ENCODE measurements around the gene GPR15LG.

The GPR15LG gene

GRCh38 chr10:84160663-84161362 is 12.8 kb upstream of the GPR15LG start:
- no peaks in the 10 kb centered on the region for H4K20me1 ChIP-seq (ENCODE audit: insufficient read depth, low read length)
- TF ChIP-seq EZH2 (IDR thresholded peaks at IDR 0.05; ENCODE audit: borderline replicate concordance, low read length) (no peak), CTCF (IDR thresholded peaks at IDR 0.05; ENCODE audit: low read length) (peak; percentile 38; the same call in 1 of the 2 replicates)
- H3K79me2 ChIP-seq (ENCODE audit: insufficient read depth, low read length): no peaks in the 10 kb centered on the region
- no peaks in the 10 kb centered on the region; the same call in 1 of the 2 replicates for H3K27me3 ChIP-seq (ENCODE audit: insufficient read depth, low read length)
- H3K9me2 ChIP-seq (ENCODE audit: low read depth, low read length): no peaks in the 10 kb centered on the region
- no peak overlapping the region for H3K9ac ChIP-seq (ENCODE audit: low read length)
- H2AFZ ChIP-seq (ENCODE audit: low read length): no peak overlapping the region
- no peaks in the 10 kb centered on the region for H3F3A ChIP-seq (ENCODE audit: insufficient read depth, low read length)
- no peak overlapping the region for H3K4me2 ChIP-seq (ENCODE audit: low read length)
- H3K4me1 ChIP-seq (ENCODE audit: insufficient read depth, low read length, severe bottlenecking): peaks cover 21% of the 10 kb centered on the region
- no peaks in the 10 kb centered on the region; the same call in 1 of the 2 replicates for H3K36me3 ChIP-seq (ENCODE audit: insufficient read depth, low read length)
- no peak overlapping the region for H3K4me3 ChIP-seq (ENCODE audit: low read depth, low read length, poor library complexity, severe bottlenecking)
- H3K9me3 ChIP-seq (ENCODE audit: low read length): no peaks in the 10 kb centered on the region
- H3K27ac ChIP-seq (ENCODE audit: low read depth, low read length, poor library complexity, severe bottlenecking): no peak overlapping the region

- Histone ChIP-seq H3K9me2 (ENCODE audit: low read depth, low read length) (no peaks in the 10 kb centered on the region), H3K9ac (ENCODE audit: low read length) (no peak overlapping the region), H3K4me2 (ENCODE audit: low read length) (no peak overlapping the region), H2AFZ (ENCODE audit: low read length) (no peak overlapping the region), H3K27ac (ENCODE audit: low read depth, low read length, poor library complexity, severe bottlenecking) (peak overlapping the region; percentile 1), H3K9me3 (ENCODE audit: low read length) (no peaks in the 10 kb centered on the region), H3K27me3 (ENCODE audit: insufficient read depth, low read length) (no peaks in the 10 kb centered on the region; the same call in 1 of the 2 replicates), H3K79me2 (ENCODE audit: insufficient read depth, low read length) (no peaks in the 10 kb centered on the region), H3K4me3 (ENCODE audit: low read depth, low read length, poor library complexity, severe bottlenecking) (no peak overlapping the region), H3K36me3 (ENCODE audit: insufficient read depth, low read length) (peaks cover 6% of the 10 kb centered on the region; the same call in 1 of the 2 replicates), H3K4me1 (ENCODE audit: insufficient read depth, low read length, severe bottlenecking) (peaks cover 21% of the 10 kb centered on the region), H4K20me1 (ENCODE audit: insufficient read depth, low read length) (no peaks in the 10 kb centered on the region), H3F3A (ENCODE audit: insufficient read depth, low read length) (no peaks in the 10 kb centered on the region)
- TF ChIP-seq EZH2 (IDR thresholded peaks at IDR 0.05; ENCODE audit: borderline replicate concordance, low read length) (no peak), CTCF (IDR thresholded peaks at IDR 0.05; ENCODE audit: low read length) (no peak)
These were observed 9.6 kb upstream of the GPR15LG start for GRCh38 chr10:84163996-84164395.

GRCh38 chr10:84164442-84164841 is 9.2 kb upstream of the GPR15LG start:
- H4K20me1 ChIP-seq (ENCODE audit: insufficient read depth, low read length): no peaks in the 10 kb centered on the region
- H3K27ac ChIP-seq (ENCODE audit: low read depth, low read length, poor library complexity, severe bottlenecking): peak overlapping the region; percentile 21
- H3K27me3 ChIP-seq (ENCODE audit: insufficient read depth, low read length): no peaks in the 10 kb centered on the region
- H3K79me2 ChIP-seq (ENCODE audit: insufficient read depth, low read length): no peaks in the 10 kb centered on the region
- no peak overlapping the region for H3K4me3 ChIP-seq (ENCODE audit: low read depth, low read length, poor library complexity, severe bottlenecking)
- peaks cover 6% of the 10 kb centered on the region; the same call in 1 of the 2 replicates for H3K36me3 ChIP-seq (ENCODE audit: insufficient read depth, low read length)
- TF ChIP-seq CTCF (IDR thresholded peaks at IDR 0.05; ENCODE audit: low read length): no peak
- no peak overlapping the region for H2AFZ ChIP-seq (ENCODE audit: low read length)
- peaks cover 21% of the 10 kb centered on the region for H3K4me1 ChIP-seq (ENCODE audit: insufficient read depth, low read length, severe bottlenecking)
- H3F3A ChIP-seq (ENCODE audit: insufficient read depth, low read length): no peaks in the 10 kb centered on the region
- no peaks in the 10 kb centered on the region for H3K9me3 ChIP-seq (ENCODE audit: low read length)
- H3K9me2 ChIP-seq (ENCODE audit: low read depth, low read length): no peaks in the 10 kb centered on the region
- H3K4me2 ChIP-seq (ENCODE audit: low read length): no peak overlapping the region; the same call in 1 of the 2 replicates
- H3K9ac ChIP-seq (ENCODE audit: low read length): no peak overlapping the region
